Measurements from ENCODE around the gene RCN2. TPM values are rescaled to one million over a fixed set of nuclear protein-coding genes. Genes with fewer than 3 reads are reported as not detected.

RCN2 gene
- total and polyA plus RNA-seq, 2 of the 8 experiments (the other 6 are each of a cell fraction or from before 2014, with no cell fraction given), result 65.6 to 137 TPM

DNA sequence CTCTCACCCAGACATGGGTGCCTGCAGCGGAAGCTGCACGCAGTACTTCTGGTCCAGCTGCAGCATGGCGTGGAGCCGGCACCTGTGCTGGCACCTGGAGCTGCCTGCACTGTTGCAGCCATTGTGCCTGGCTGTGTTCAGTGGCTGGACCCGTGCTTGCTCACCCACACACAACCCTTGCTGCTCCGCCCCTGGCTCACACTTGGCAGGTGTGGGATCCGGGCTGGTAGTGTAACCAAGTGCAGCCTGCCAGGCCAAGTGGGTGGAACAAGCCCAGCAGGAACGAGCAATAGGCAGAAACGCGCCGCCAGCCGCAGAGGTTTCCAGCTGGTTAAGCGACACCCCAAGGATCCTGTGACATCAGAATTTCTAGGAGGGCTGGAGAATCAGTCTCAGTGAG is 15.2 kb upstream of the RCN2 start:
- Histone ChIP-seq H4K91ac (replicated peaks; ENCODE audit: insufficient read length, low read length) (no peak overlapping the region), H3K79me1 (ENCODE audit: low read depth, low read length) (no peaks in the 10 kb centered on the region), H3K27ac (ENCODE audit: low read depth, low read length) (no peak overlapping the region), H3K23me2 (ENCODE audit: low read depth, low read length) (no peaks in the 10 kb centered on the region), H3K18ac (ENCODE audit: extremely low read depth, low read length) (no peak overlapping the region), H2BK20ac (ENCODE audit: low read length) (no peak overlapping the region), H3K4me2 (ENCODE audit: insufficient read depth in 1 of 2, low read depth in 2 of 2, low read length in 2 of 2) (no peak overlapping the region), H3K79me2 (ENCODE audit: control insufficient read depth in 1 of 2, insufficient read depth in 2 of 2, low read length in 2 of 2) (no peaks in the 10 kb centered on the region), H4K5ac (ENCODE audit: insufficient read length, low read depth, low read length) (no peak overlapping the region), H2AK5ac (ENCODE audit: low read depth, low read length) (no peak overlapping the region), H3K23ac (ENCODE audit: insufficient read length) (no peak overlapping the region), H2BK5ac (ENCODE audit: low read depth, low read length) (no peak overlapping the region), H3K56ac (replicated peaks; ENCODE audit: insufficient read length, low read depth, low read length) (no peak overlapping the region), H3K9me3 (ENCODE audit: insufficient read depth in 2 of 2, low read depth in 1 of 2, low read length in 1 of 2) (no peaks in the 10 kb centered on the region), H3K4ac (replicated peaks; ENCODE audit: insufficient read length, low read depth, low read length) (no peak overlapping the region), H3K4me3 (ENCODE audit: extremely low read depth in 1 of 4, insufficient read depth in 2 of 4, low read depth in 3 of 4, low read length in 4 of 4) (no peak overlapping the region), H4K8ac (ENCODE audit: extremely low read depth, insufficient read depth, low read length) (no peak overlapping the region), H3K36me3 (ENCODE audit: control insufficient read depth in 2 of 4, insufficient read depth in 4 of 4, low read length in 3 of 4) (no peaks in the 10 kb centered on the region), H2BK120ac (replicated peaks; ENCODE audit: low read depth, low read length) (no peak overlapping the region), H4K20me1 (replicated peaks in 1 of 2; ENCODE audit: control insufficient read depth in 1 of 2, insufficient read depth in 2 of 2, low read length in 2 of 2) (no peaks in the 10 kb centered on the region), H2AFZ (ENCODE audit: low read length) (no peak overlapping the region), H3K14ac (ENCODE audit: insufficient read length) (no peak overlapping the region), H3K4me1 (replicated peaks in 1 of 4; ENCODE audit: control insufficient read depth in 3 of 4, insufficient read depth in 4 of 4, low read length in 3 of 4) (no peaks in the 10 kb centered on the region), H2BK12ac (ENCODE audit: low read depth, low read length) (no peak overlapping the region), H3K9ac (replicated peaks in 1 of 4; ENCODE audit: extremely low read depth in 1 of 4, low read depth in 3 of 4, low read length in 3 of 4) (no peak overlapping the region), H2BK15ac (ENCODE audit: low read length) (no peak overlapping the region), H3K27me3 (replicated peaks in 1 of 4; ENCODE audit: control insufficient read depth in 3 of 4, extremely low read depth in 1 of 4, insufficient read depth in 3 of 4, low read length in 3 of 4) (0 out of 7 replicates have a peak, but pooled peaks cover 0 to 2% (median 0%) of the 10 kb centered on the region in 4 experiments)
- CTCF ChIA-PET (ENCODE audit: partially characterized antibody), result interaction anchor here (1.2 to 1.8 kb wide), 2 partner anchors 57 to 726 kb away, joined by 4 to 6 read pairs; no protein-coding TSS in a partner anchor
- FAIRE-seq (no peak), DNase-seq (ENCODE audit: low read depth in 1 of 2, low spot score in 2 of 2) (no peak)
- 90% methylated on average over 12 of the region's 13 CpGs; no CpG with 5 or more reads in 1 of the 2 experiments for WGBS, 2 experiments (ENCODE audit: extremely low coverage in 1 of 2, insufficient coverage in 1 of 2, insufficient read length in 1 of 2, insufficient replicate concordance in 2 of 2, low coverage in 1 of 2, low lambda C conversion rate in 2 of 2, missing lambda C conversion rate in 1 of 2)
- POLR2A ChIA-PET (ENCODE audit: partially characterized antibody), result interaction anchor here (1.4 to 1.7 kb wide), 2 partner anchors 15 to 16 kb away, joined by 4 to 6 read pairs; partner anchors contain the start of gene RCN2
- TF ChIP-seq BRCA1 (IDR thresholded peaks at IDR 0.05; ENCODE audit: low read depth, low read length) (no peak), SUZ12 (IDR thresholded peaks at IDR 0.05; ENCODE audit: low read length) (no peak), GABPA (IDR thresholded peaks at IDR 0.05; ENCODE audit: borderline replicate concordance, insufficient read depth, low read length) (no peak), CHD2 (IDR thresholded peaks at IDR 0.05; ENCODE audit: low read length) (no peak), EGR1 (IDR thresholded peaks at IDR 0.05; ENCODE audit: borderline replicate concordance, low read depth, low read length) (no peak), NRF1 (IDR thresholded peaks at IDR 0.05; ENCODE audit: low read depth, low read length) (no peak), HDAC6 (IDR thresholded peaks at IDR 0.05; ENCODE audit: low read depth, low read length) (no peak), ZNF274 (IDR thresholded peaks at IDR 0.05; ENCODE audit: borderline replicate concordance, extremely low read depth, low read length) (no peak), SIRT6 (IDR thresholded peaks at IDR 0.05; ENCODE audit: low read length) (no peak), RNF2 (IDR thresholded peaks at IDR 0.05; ENCODE audit: borderline replicate concordance, low read depth, low read length, missing control alignments, poor library complexity, severe bottlenecking) (no peak), CEBPB (IDR thresholded peaks at IDR 0.05; ENCODE audit: low read depth, low read length) (no peak), EZH2 (IDR thresholded peaks at IDR 0.05; ENCODE audit: low read depth, low read length, severe bottlenecking) (no peak), HDAC2 (IDR thresholded peaks at IDR 0.05; ENCODE audit: borderline replicate concordance in 1 of 2, low read depth in 2 of 2, low read length in 2 of 2) (no peak)
- TF ChIP-seq, protein P1, sequence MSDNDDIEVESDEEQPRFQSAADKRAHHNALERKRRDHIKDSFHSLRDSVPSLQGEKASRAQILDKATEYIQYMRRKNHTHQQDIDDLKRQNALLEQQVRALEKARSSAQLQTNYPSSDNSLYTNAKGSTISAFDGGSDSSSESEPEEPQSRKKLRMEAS (IDR thresholded peaks at IDR 0.05), result no peak

Data from H1 (cell line).